DMS 273 (cell line): ENCODE results near the gene FBXW8.

Experiments used
- DNase-seq: peaks from one replicate; lab custom pipeline; 2025; ENCODE audit not compliant: unreplicated experiment; lab: John Stamatoyannopoulos, UW

Gene FBXW8

DNA sequence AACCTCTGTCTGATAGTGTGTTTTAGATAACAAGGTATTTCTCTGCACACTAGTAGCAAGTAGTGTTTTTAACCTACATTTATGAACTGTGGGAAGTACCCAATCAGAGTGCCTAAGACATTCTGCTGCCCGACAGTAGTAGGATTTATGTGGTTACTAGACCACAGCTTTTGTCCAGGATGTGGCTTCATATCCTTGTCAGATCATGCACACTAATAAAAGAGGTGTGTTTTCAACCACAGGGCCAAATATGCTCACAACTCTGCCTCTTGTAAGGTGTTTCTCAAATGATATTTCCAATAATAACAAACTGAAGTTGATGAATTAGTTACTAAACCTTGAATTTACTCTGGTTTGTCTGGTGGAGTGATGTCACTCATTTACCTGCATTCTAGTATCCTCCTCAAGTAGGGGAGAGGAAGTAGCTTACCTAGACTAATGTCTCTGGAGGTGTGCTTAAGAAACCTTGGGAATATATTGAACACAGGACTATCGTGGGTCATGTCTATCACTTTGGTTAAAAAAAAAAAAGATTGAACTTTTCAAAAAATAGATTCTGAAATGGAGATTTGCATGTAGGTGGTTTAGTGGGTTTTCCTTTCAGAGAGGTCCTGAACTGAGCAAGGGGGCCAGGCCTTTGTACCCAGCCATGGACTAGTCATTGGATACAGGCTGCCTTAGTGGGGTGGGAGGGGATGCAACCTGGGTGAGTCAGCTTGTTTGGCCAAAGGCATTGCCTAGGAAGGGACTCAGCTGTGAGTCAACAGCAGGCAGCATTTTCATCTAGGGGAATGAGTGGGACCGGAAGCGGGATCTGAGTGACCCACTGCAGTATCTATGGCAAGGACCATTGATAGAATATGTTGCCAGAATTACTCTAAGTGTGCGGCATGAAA is 14.1 kb downstream of the FBXW8 start:
- no peak for DNase-seq

GRCh38 chr12:116926283-116927243 is 15.8 kb downstream of the FBXW8 start:
- no peak for DNase-seq

- no peak for DNase-seq
Observed at GRCh38 chr12:116927244-116927940, 16.6 kb downstream of the FBXW8 start.

DNA sequence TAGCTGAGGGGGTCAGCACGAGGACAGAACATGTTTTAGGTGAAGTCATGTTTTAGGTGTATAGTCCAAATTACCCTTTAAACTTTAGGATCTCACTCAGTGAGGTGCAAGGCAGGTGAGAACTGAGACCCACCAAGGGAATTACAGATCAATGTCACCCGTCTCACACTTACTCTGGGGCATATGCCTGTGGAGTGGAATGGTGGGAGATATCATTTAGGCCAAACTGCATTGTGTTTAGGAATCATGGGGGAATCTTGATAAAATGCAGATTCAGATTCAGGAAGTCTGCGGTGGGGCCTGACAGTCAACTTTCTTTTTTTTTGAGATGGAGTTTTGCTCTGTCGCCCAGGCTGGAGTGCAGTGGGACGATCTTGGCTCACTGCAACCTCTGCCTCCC is 17.8 kb downstream of the FBXW8 start:
- DNase-seq, result no peak

DNA sequence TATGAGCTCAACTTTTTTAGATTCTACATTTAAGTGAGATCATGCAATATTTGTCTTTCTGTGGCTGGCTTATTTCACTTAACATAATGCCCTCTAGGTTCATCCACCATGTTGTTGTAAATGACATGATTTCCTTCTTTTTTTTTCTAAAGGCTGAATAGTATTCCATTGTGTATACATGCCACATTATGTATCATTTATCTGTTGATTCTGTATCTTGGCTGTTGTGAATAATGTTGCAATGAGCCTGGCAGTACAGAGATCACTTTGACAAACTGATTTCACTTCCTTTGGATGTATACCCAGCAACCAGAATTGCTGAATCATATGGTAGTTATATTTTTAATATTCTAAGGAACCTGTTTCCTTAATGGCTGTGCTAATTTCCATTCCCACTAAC is 19.1 kb downstream of the FBXW8 start:
- no peak for DNase-seq

- no peak for DNase-seq
Observed at GRCh38 chr12:116931665-116932064, 20.9 kb downstream of the FBXW8 start.

- peak; percentile 37 for DNase-seq
Observed at GRCh38 chr12:116933091-116933490, 22.3 kb downstream of the FBXW8 start.

GRCh38 chr12:116933512-116934246 is 22.9 kb downstream of the FBXW8 start:
- no peak for DNase-seq

DNA sequence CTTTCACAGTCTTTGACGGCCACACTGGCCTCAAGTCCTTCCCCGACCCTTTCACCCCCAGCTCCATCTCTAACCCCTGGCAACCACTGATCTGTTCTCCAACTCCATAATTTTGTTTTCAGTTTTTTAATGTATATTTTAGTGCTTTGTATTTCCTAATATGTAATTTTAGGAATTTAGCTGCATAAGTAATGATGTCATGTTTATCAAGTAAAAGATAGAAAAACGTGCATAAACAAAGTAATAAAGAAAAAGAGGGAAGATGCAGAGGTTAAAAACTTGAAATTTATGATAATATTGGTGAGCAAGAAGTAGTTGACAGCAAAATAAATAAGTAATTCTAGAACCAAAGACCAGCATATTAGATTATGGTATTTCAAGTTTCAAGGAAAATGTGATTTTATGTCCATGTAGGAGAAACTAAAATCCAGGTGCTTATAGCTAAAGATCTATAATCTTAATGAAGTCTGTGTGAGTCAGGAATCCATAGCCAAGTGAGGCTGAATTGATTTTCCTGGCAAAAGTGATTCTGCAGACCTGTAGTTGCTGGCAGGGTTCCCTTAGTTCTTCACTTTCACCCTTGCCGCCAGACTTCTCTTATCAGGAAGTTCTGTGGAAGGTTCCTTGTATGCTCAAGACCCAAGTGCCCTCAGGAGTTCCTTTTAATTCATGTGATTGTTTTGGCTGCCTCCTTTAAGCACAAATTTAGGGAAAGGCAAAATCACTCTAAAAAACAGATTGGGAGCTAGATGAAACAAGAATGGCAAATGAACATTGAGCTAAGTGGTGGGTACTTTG is 24.4 kb downstream of the FBXW8 start:
- no peak for DNase-seq

DNA sequence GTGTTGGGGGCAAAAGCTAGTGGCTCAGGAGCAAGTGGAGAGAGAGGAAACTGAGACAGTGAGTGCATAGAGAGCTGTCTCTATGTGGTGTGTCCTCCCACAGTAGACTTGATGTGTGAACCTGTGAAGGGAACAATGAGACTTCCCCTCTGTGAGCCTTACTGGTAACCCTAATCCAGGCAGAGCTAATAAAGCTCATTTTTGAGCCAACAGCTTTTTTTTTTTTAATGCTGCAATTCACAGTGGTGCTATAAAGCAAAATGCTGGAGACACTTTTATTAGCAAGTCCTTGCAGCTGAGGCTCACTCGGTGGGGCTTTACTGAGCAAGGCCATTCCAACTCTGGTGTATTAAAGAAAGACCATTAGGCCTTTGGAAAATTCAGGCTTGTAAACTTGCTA is 26.9 kb downstream of the FBXW8 start:
- no peak for DNase-seq

GRCh38 chr12:116939734-116940133 is 29.0 kb downstream of the FBXW8 start:
- DNase-seq, result no peak

DNA sequence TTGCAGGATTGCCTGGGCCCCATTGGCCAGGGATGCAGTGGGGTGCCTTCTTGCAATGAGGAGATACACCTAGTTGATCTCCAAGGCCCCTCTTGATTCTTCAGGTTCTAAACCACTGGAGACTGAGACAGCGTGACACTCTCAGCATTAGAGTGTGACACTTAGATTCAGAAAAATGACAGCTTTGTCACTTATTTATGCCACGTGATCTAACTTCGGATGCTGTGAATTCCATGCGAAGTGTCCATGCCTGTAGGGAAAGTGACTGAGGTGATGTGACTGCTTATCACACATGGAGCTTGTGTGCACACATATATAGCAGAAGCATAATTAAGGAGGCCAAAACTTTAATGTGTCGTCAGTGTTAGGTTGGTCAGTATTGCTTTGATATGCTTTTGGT is 30.4 kb downstream of the FBXW8 start:
- no peak for DNase-seq

GRCh38 chr12:116943419-116944372 is 32.9 kb downstream of the FBXW8 start:
- DNase-seq, result no peak

DNA sequence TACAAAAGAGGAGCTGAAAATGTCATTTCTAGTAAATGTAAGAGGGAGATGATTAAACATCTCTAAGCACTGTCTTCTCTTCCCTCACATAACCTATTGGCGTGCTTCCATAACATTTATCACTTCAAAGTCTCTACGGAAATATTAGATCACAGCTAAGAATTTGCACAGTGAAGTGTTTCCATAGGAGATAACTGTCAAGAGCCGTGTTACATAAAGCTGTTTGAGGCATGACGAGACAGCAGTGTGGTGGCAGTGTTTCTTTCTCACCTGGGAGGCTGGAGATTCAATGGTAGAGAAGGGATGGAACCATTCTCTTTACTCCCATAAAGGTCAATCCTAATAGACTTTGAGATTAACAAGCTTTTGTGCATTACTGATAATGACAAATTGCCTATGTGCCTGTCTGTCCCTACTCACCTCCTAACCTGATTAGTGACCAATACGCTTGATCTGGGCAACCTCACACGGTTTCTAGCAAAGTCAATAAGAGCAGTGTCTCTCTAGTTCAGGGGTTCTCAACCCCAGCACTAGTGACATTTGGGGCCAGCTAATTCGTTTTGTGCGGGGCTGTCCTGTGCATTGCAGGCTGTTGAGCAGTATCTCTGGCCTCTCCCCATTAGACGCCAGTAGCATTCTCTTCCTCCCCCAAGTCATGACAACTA is 35.3 kb downstream of the FBXW8 start:
- no peak for DNase-seq

GRCh38 chr12:116948298-116948697 is 37.5 kb downstream of the FBXW8 start:
- no peak for DNase-seq

DNA sequence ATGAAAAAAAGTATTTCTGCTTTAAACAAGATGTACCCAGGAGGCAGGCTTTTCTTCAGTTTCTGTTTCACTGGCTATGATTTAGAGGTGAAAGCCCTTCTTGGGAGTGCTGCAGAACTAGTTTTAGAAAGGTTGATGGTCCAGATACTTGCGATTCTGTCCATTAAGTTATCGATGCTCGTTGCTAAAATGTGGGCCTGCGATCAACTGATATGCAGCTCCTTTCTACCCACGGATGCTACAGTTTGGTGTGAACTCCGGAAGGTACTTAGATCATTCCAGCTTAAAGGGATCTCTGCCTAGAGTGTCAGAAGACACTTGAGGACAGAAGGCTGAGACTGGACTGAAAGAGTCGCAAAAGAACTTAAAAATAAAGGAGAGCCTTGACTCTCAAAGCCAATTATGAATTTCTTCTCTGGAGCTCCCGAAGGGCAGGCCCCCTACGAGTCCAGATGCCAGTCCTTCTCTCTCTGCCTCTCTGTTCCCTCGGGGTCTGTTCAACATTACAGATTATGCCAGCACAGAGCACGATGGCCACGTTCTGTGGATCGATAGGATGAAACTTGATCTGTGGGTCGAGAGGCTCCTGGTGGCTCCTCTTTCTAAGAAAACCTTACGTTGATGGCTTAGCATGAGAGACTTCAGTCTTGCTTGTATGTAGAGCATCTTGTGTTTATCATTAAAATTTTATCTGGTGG is 40.0 kb downstream of the FBXW8 start:
- no peak for DNase-seq

DNA sequence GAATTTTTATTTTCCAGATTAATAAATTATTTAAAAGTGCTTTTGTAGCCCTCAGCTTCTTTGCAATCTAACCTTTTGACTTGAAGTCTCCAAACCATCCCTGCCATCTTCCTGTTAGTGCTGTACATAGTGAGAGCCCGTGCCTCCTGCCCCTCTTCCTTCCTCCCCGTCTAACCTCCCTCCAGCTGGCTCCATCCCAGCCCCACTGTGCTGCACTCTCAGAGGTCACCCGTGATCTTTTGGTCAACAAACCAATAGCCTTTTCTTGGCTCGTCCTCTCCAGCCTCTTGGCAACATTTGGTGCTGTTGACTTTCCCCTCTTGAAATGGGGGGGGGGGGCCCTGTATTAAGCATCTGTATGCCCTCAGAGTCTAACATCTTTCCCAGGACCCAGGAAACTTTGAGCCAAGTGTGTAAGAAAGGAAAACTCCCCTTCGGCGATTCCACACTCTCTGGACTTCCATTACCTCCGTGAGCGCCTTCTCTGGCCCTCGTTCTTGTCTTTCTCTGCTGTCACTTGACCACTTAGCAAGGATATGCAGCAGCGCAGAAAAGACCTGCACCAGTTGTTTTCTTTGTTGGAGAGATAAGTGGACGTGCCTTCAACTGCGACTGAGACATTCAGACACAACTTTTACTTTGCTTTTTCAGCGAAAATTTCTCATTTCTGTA is 44.1 kb downstream of the FBXW8 start:
- DNase-seq, result no peak
